ENCODE measurements around the gene GSK3A.

The GSK3A gene

GRCh38 chr19:42202290-42202880, 40.0 kb downstream of the GSK3A start:
- H3K36me3 ChIP-seq (ENCODE audit: insufficient read depth, insufficient read length, low read length) = peaks cover 72% of the 10 kb centered on the region
- H3K4me1 ChIP-seq (ENCODE audit: insufficient read depth, insufficient read length) = peaks cover 13% of the 10 kb centered on the region
- DNase-seq (ENCODE audit: low read depth, low spot score) = no peak
- no peaks in the 10 kb centered on the region for H3K27me3 ChIP-seq (ENCODE audit: insufficient read depth, insufficient read length)
- no peaks in the 10 kb centered on the region for H3K9me3 ChIP-seq (ENCODE audit: insufficient read depth, low read length)
- no peak for TF ChIP-seq ZNF274 (IDR thresholded peaks at IDR 0.05; ENCODE audit: low read depth, low read length)
- H3K4me3 ChIP-seq (ENCODE audit: insufficient read length, low read depth) = no peak overlapping the region
- no peak overlapping the region for H3K9ac ChIP-seq (ENCODE audit: insufficient read length, low read depth)

- DNase-seq (ENCODE audit: low read depth, low spot score) = no peak
- Histone ChIP-seq H3K9me3 (ENCODE audit: insufficient read depth, low read length) (no peaks in the 10 kb centered on the region), H3K9ac (ENCODE audit: insufficient read length, low read depth) (no peak overlapping the region), H3K4me3 (ENCODE audit: insufficient read length, low read depth) (no peak overlapping the region), H3K36me3 (ENCODE audit: insufficient read depth, insufficient read length, low read length) (peaks cover 65% of the 10 kb centered on the region), H3K4me1 (ENCODE audit: insufficient read depth, insufficient read length) (peaks cover 18% of the 10 kb centered on the region), H3K27me3 (ENCODE audit: insufficient read depth, insufficient read length) (no peaks in the 10 kb centered on the region)
- no peak for TF ChIP-seq YY1 (IDR thresholded peaks at IDR 0.05; ENCODE audit: insufficient read depth, insufficient read length)
- no peak for TF ChIP-seq ZNF274 (IDR thresholded peaks at IDR 0.05; ENCODE audit: low read depth, low read length)
- no peak for TF ChIP-seq SUZ12 (IDR thresholded peaks at IDR 0.05; ENCODE audit: extremely low read depth, insufficient read depth, insufficient read length)
These were observed 40.7 kb downstream of the GSK3A start for GRCh38 chr19:42201489-42202289.

GRCh38 chr19:42200116-42200715, 42.2 kb downstream of the GSK3A start:
- Histone ChIP-seq H3K4me3 (ENCODE audit: insufficient read length, low read depth) (no peak overlapping the region), H3K9me3 (ENCODE audit: insufficient read depth, low read length) (no peaks in the 10 kb centered on the region), H3K4me1 (ENCODE audit: insufficient read depth, insufficient read length) (peaks cover 16% of the 10 kb centered on the region), H3K9ac (ENCODE audit: insufficient read length, low read depth) (no peak overlapping the region), H3K36me3 (ENCODE audit: insufficient read depth, insufficient read length, low read length) (peaks cover 63% of the 10 kb centered on the region), H3K27me3 (ENCODE audit: insufficient read depth, insufficient read length) (no peaks in the 10 kb centered on the region)
- TF ChIP-seq ZNF274 (IDR thresholded peaks at IDR 0.05; ENCODE audit: low read depth, low read length) = no peak
- TF ChIP-seq YY1 (IDR thresholded peaks at IDR 0.05; ENCODE audit: insufficient read depth, insufficient read length) = no peak
- TF ChIP-seq SUZ12 (IDR thresholded peaks at IDR 0.05; ENCODE audit: extremely low read depth, insufficient read depth, insufficient read length) = no peak
- DNase-seq (ENCODE audit: low read depth, low spot score) = no peak

- H3K36me3 ChIP-seq (ENCODE audit: insufficient read depth, insufficient read length, low read length) = peaks cover 63% of the 10 kb centered on the region
- DNase-seq (ENCODE audit: low read depth, low spot score) = no peak
- H3K4me1 ChIP-seq (ENCODE audit: insufficient read depth, insufficient read length) = peaks cover 16% of the 10 kb centered on the region
- no peak overlapping the region for H3K4me3 ChIP-seq (ENCODE audit: insufficient read length, low read depth)
- TF ChIP-seq SUZ12 (IDR thresholded peaks at IDR 0.05; ENCODE audit: extremely low read depth, insufficient read depth, insufficient read length) = no peak
- TF ChIP-seq ZNF274 (IDR thresholded peaks at IDR 0.05; ENCODE audit: low read depth, low read length) = no peak
- TF ChIP-seq YY1 (IDR thresholded peaks at IDR 0.05; ENCODE audit: insufficient read depth, insufficient read length) = no peak
- no peaks in the 10 kb centered on the region for H3K27me3 ChIP-seq (ENCODE audit: insufficient read depth, insufficient read length)
- no peaks in the 10 kb centered on the region for H3K9me3 ChIP-seq (ENCODE audit: insufficient read depth, low read length)
- H3K9ac ChIP-seq (ENCODE audit: insufficient read length, low read depth) = no peak overlapping the region
These were observed 42.8 kb downstream of the GSK3A start for GRCh38 chr19:42199440-42200115.

- H3K4me1 ChIP-seq (ENCODE audit: insufficient read depth, insufficient read length) = peaks cover 16% of the 10 kb centered on the region
- H3K9ac ChIP-seq (ENCODE audit: insufficient read length, low read depth) = no peak overlapping the region
- DNase-seq (ENCODE audit: low read depth, low spot score) = no peak
- TF ChIP-seq SUZ12 (IDR thresholded peaks at IDR 0.05; ENCODE audit: extremely low read depth, insufficient read depth, insufficient read length) (no peak), YY1 (IDR thresholded peaks at IDR 0.05; ENCODE audit: insufficient read depth, insufficient read length) (no peak), ZNF274 (IDR thresholded peaks at IDR 0.05; ENCODE audit: low read depth, low read length) (no peak)
- H3K9me3 ChIP-seq (ENCODE audit: insufficient read depth, low read length) = no peaks in the 10 kb centered on the region; the same call in 1 of the 2 replicates
- H3K36me3 ChIP-seq (ENCODE audit: insufficient read depth, insufficient read length, low read length) = peaks cover 58% of the 10 kb centered on the region
- H3K4me3 ChIP-seq (ENCODE audit: insufficient read length, low read depth) = no peak overlapping the region
- no peaks in the 10 kb centered on the region for H3K27me3 ChIP-seq (ENCODE audit: insufficient read depth, insufficient read length)
These were observed 43.5 kb downstream of the GSK3A start for GRCh38 chr19:42198676-42199439.

GRCh38 chr19:42197375-42197817, 45.0 kb downstream of the GSK3A start:
- H3K9ac ChIP-seq (ENCODE audit: insufficient read length, low read depth) = no peak overlapping the region
- H3K36me3 ChIP-seq (ENCODE audit: insufficient read depth, insufficient read length, low read length) = peaks cover 43% of the 10 kb centered on the region
- H3K27me3 ChIP-seq (ENCODE audit: insufficient read depth, insufficient read length) = no peaks in the 10 kb centered on the region
- TF ChIP-seq ZNF274 (IDR thresholded peaks at IDR 0.05; ENCODE audit: low read depth, low read length) (no peak), YY1 (IDR thresholded peaks at IDR 0.05; ENCODE audit: insufficient read depth, insufficient read length) (no peak), SUZ12 (IDR thresholded peaks at IDR 0.05; ENCODE audit: extremely low read depth, insufficient read depth, insufficient read length) (no peak)
- no peak for DNase-seq (ENCODE audit: low read depth, low spot score)
- H3K4me1 ChIP-seq (ENCODE audit: insufficient read depth, insufficient read length) = peaks cover 16% of the 10 kb centered on the region
- no peak overlapping the region for H3K4me3 ChIP-seq (ENCODE audit: insufficient read length, low read depth)
- peaks cover 4% of the 10 kb centered on the region for H3K9me3 ChIP-seq (ENCODE audit: insufficient read depth, low read length)
